Epidermal melanocyte (primary cell): ENCODE data around the gene CCT7.

Source experiments
- DNase-seq: peaks from one replicate; pipeline ENCODE4 v3.0.0; 2011; ENCODE audit warnings: low spot score; ENCODE audit not compliant: insufficient read length

CCT7 gene

DNA sequence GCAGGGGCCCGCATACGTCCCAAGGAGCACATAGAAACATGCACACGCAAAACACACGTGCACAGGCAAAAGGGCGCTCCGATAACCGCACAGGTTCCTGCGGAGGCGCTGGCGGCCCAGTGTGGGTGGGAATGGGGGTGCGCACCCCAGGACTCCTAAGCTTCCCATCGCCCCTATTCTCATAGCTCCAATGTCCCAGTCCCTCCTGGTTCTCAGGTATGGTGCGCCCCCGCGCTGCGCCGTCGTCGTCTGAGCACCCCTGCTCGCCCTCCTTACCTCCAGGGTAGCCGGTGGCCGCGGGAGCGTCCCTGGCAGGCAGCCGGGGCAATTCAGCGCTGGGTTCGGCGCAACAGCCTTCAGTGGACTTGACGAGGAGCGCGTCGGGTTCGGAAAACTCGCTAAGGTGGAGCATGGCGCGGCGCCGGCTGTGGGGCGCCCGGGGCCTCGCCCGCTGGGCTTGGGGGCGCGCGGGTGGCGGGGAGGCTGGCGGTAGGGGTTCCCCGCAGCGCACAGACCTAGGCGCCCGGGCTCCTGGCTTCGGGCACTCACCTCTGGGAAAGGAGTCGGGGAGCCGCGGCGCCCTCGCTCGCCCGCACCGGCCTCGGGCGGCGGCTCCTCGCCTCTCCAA lies 58.9 kb downstream of the CCT7 start:
- DNase-seq = peak; percentile 12

DNA sequence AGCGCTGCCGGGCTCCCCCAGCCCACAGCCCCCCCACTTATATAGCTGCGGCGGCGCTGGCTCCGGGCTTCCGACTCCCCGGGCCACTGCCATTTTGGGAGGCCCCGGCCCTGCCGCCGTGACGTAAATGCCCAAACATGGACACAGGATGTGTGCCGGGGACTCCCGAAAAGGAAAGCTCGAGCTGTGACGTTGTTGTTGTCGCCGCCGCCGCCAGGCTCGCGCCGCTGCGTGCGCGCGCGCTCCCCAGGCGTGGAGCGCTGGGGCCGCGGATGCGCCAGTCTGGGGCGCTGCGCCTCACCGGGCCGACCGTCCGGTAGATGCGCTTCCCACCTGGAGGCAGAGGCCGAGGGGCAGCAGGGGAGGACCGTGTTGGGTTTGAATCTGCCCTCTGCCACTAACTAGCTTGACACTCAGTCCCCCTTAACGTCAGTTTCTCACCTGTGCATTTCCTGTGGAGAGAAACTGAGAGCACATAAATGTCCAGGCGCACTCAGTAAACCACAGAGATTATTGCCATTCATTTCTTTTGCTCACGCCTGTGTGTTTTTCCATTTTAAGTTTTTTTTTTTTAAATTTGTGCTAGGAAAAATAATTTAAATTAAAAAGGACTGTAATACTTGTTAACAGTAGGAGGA lies 59.5 kb downstream of the CCT7 start, which contains the start of gene EGR4:
TSS of gene EGR4 (minus strand) at position 15 of the 638 bp plus-strand sequence. CDS start 231 bp downstream, outside the sequence.
- peak; percentile 42 for DNase-seq

DNA sequence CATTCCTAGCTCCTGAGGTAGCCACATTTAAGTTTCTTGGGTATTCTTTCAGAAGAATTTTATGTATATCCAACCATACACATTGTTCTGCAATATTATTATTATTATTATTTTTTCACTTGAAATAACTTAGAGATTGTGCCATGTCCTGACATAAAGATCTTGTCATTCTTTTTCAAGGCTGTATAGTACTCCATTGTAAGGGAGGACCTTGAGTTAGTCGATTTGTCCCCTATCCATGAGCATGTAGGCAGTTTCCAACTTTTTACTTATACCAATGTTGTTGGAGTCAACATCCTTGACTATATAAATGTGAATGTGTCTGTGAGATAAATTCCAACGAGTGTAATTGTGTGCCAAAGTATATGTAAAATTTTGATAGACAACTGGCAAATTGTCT lies 60.1 kb downstream of the CCT7 start:
- no peak for DNase-seq

DNA sequence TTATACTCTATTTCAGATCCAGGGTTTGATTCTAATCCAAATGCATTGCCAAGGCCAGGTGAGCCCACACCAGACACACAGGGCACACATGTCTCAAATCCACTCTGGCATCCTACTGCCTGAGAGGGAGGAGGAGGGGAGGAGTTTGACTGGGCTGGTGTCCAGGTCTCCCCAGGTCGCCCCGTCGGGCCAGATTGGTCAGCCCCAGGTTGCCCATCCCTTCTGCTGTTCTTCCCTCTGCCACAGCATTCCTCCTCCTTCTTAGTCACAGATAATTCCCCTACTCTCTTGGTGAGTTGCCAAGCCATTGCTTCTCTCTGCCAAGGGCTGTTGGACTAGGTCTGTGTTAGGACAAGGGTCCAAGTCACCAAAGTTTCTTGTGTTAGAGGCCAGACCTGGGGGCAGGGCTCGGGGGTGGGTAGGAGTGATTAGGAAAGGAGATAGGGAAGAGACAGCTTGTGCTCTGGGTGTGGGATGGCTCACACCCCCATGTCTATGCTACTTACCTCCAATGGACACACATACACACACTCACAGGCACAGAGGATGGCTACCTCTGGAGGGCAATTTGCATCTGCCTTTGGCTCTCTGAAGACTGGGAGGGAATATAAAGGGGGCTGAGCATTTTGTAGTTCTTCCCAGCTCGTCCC lies 61.8 kb downstream of the CCT7 start:
- no peak for DNase-seq

DNA sequence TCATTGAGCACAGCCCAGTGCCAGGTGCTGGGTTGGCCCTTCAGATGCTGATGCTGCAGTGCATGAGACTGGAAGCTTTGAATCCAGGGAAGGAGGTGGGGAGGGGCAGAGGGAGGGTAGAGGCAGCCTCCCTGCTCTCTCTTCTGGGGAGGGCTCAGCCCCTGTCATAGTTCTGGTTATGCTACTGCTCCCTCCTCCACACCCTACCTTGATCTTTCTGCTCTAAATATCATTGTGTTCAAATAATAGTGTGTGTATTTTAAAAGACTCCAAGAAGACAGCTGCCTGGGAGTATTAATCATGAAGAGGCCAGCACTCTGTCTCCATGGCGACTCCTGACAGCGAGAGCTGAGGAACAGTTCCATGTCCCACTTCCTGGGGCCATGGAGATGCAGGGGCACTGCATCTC lies 63.0 kb downstream of the CCT7 start:
- no peak for DNase-seq

DNA sequence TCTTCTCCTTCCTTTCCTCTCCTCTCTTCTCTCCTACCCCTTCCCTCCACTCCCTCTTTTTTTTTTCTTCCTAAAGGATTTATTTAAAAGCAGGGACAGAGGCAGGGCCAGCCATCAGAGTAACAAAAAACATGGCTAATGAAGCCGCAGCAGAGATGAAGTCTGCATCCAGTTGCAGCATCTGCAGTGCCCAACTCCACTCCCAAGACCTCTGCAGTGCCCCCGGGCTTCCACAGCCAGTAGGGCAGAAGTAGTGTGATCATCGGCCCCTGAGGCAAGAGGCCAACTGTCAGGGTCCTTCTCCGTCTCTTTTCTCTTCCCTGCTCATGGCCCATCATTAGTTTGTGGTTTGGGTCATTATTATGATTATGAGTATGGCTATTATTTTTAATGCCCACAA lies 63.5 kb downstream of the CCT7 start:
- no peak for DNase-seq

DNA sequence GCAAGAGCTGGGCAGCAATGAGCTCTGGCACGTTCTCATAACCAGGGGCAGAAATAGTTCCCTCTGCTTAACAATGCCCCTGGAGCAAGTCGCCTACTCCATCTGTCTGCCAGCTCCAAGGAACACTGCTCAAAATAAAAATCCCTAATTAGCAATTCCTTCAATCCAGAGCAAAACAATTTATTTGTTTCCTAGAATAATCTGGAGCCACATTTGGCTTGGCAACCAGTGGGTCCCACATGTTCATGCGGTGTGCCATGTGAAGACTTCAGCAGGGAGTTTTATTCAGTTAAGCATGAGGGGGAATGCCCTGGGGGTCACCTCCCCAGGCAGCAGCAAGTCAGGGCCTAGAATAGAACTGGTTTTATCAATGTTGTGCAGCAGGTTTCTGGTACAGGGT lies 66.8 kb downstream of the CCT7 start:
- no peak for DNase-seq

DNA sequence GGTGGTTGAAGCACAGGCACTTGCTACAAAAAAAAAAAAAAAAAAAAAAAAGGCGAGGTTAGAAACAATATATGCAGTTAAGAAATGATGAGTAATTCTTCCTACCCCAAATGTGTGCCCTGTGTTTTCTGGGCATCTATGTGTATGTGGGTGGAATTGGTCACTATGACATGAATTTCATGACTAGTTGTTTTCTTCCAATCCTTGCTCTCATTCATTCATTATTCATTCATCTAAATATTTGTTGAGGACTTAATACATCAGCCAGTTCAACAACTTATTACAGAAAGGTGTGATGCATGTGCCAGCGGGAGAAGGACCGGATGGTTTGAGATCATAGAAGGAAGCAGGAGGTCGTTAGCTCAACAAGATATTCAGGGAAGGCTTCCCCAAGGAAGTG lies 67.5 kb downstream of the CCT7 start:
- no peak for DNase-seq
